ENCODE measurements around the gene KLHL29. TPM values are rescaled to one million over a fixed set of nuclear protein-coding genes. Genes with fewer than 3 reads are reported as not detected.

The KLHL29 gene
- total RNA-seq, 2 donors from 2014 or later, result 2.0 to 2.9 TPM

GRCh38 chr2:23526114-23526513 lies 141.1 kb downstream of the KLHL29 start:
- intact Hi-C loops (cut with DNase I), result no loop called here
- Histone ChIP-seq H3K4me1 (no peaks in the 10 kb centered on the region), H3K27ac (no peak overlapping the region), H3K36me3 (no peaks in the 10 kb centered on the region), H3K9me3 (no peaks in the 10 kb centered on the region), H3K4me3 (no peak overlapping the region), H3K27me3 (no peaks in the 10 kb centered on the region), H3K9ac (ENCODE audit: low read depth in 2 of 2, low read length in 2 of 2) (no peak overlapping the region)
- DNase-seq, result no peak
- no peak for TF ChIP-seq CTCF (IDR thresholded peaks at IDR 0.05)

- no peak for TF ChIP-seq CTCF (IDR thresholded peaks at IDR 0.05)
- Histone ChIP-seq H3K9ac (ENCODE audit: low read depth in 2 of 2, low read length in 2 of 2) (no peak overlapping the region), H3K4me1 (no peaks in the 10 kb centered on the region), H3K4me3 (no peak overlapping the region), H3K27ac (no peak overlapping the region), H3K9me3 (no peaks in the 10 kb centered on the region), H3K36me3 (no peaks in the 10 kb centered on the region), H3K27me3 (no peaks in the 10 kb centered on the region)
- no peak for DNase-seq
- intact Hi-C loops (cut with DNase I), result no loop called here
Observed at GRCh38 chr2:23526835-23527790, 142.1 kb downstream of the KLHL29 start.

- no peak for DNase-seq
- no peak for TF ChIP-seq CTCF (IDR thresholded peaks at IDR 0.05)
- Histone ChIP-seq H3K9ac (ENCODE audit: low read depth in 2 of 2, low read length in 2 of 2) (no peak overlapping the region), H3K27me3 (no peaks in the 10 kb centered on the region), H3K36me3 (no peaks in the 10 kb centered on the region), H3K4me3 (no peak overlapping the region), H3K9me3 (no peaks in the 10 kb centered on the region), H3K4me1 (no peaks in the 10 kb centered on the region), H3K27ac (no peak overlapping the region)
- intact Hi-C loops (cut with DNase I), result no loop called here
Observed at GRCh38 chr2:23528171-23528570, 143.2 kb downstream of the KLHL29 start.

GRCh38 chr2:23528690-23529089 lies 143.7 kb downstream of the KLHL29 start:
- no peaks in the 10 kb centered on the region for H3K27me3 ChIP-seq
- H3K9me3 ChIP-seq, result no peaks in the 10 kb centered on the region
- no peaks in the 10 kb centered on the region for H3K36me3 ChIP-seq
- H3K4me1 ChIP-seq, result no peaks in the 10 kb centered on the region
- no peak overlapping the region for H3K27ac ChIP-seq
- intact Hi-C loops (cut with DNase I), result no loop called here
- TF ChIP-seq CTCF (IDR thresholded peaks at IDR 0.05), result no peak
- no peak overlapping the region for H3K4me3 ChIP-seq
- H3K9ac ChIP-seq (ENCODE audit: low read depth in 2 of 2, low read length in 2 of 2), result no peak overlapping the region
- DNase-seq, result no peak

- Histone ChIP-seq H3K4me1 (no peaks in the 10 kb centered on the region), H3K4me3 (no peak overlapping the region), H3K27me3 (no peaks in the 10 kb centered on the region), H3K27ac (no peak overlapping the region), H3K36me3 (no peaks in the 10 kb centered on the region), H3K9ac (ENCODE audit: low read depth in 2 of 2, low read length in 2 of 2) (no peak overlapping the region), H3K9me3 (no peaks in the 10 kb centered on the region)
- intact Hi-C loops (cut with DNase I), result no loop called here
- no peak for DNase-seq
- no peak for TF ChIP-seq CTCF (IDR thresholded peaks at IDR 0.05)
Observed at GRCh38 chr2:23529659-23530058, 144.7 kb downstream of the KLHL29 start.

Measured in colonic mucosa (tissue), 4 donors.